CD4-positive, alpha-beta memory T cell (primary cell): ENCODE results near the gene RRP7A. TPM values are rescaled to one million over a fixed set of nuclear protein-coding genes. Genes with fewer than 3 reads are reported as not detected.
"Not testable (repeated sequence)": the region's sequence is repeated elsewhere in the genome, so short reads cannot be mapped to it uniquely, and the experiment has no call there.

ENCODE experiments used
- CTCF ChIA-PET: fragments of 350-600 bp; sonication (Branson Sonifier 250); formaldehyde crosslinking; loops from one replicate; lab custom pipeline; 2021; ENCODE audit warnings: inconsistent platforms; ENCODE audit not compliant: partially characterized antibody; lab: Charles Lee
- POLR2A ChIA-PET: fragments of 350-600 bp; sonication (Branson Sonifier 250); formaldehyde crosslinking; loops from one replicate; lab custom pipeline; 2021; ENCODE audit not compliant: partially characterized antibody; lab: Charles Lee
- DNase-seq, 5 donors: peaks; one replicate each; pipeline versions ENCODE4 v3.0.0 to v3.0.0-alpha.2; 2020 to 2022; ENCODE audit warnings: mixed read lengths in 1 of 5
- H3K27ac ChIP-seq: one replicate; pipeline ENCODE4 v1.7.0; 2013; ENCODE audit warnings: low read depth, low read length
- H3K27me3 ChIP-seq: 2 replicates; pipeline ENCODE4 v1.7.0; 2013; ENCODE audit warnings: mild to moderate bottlenecking, low read length, moderate library complexity; ENCODE audit not compliant: insufficient read depth
- H3K36me3 ChIP-seq: 2 replicates; pipeline ENCODE4 v1.7.0; 2013; ENCODE audit warnings: mild to moderate bottlenecking, low read length, moderate library complexity; ENCODE audit not compliant: insufficient read depth
- H3K4me1 ChIP-seq: 2 replicates; pipeline ENCODE4 v1.7.0; 2013; ENCODE audit warnings: mild to moderate bottlenecking, low read length, moderate library complexity; ENCODE audit not compliant: insufficient read depth
- H3K4me3 ChIP-seq, 2 donors: one replicate each; pipeline ENCODE4 v1.7.0; 2013; ENCODE audit warnings: low read length in 2 of 2, mild to moderate bottlenecking in 1 of 2
- H3K9me3 ChIP-seq, 2 donors: one replicate each; pipeline ENCODE4 v1.7.0; 2013; ENCODE audit warnings: low read length in 2 of 2, control low read depth in 1 of 2; ENCODE audit not compliant: control insufficient read depth in 1 of 2
- H3K27ac Mint-ChIP-seq, 7 donors: one replicate each; pipeline ENCODE4 v1.8.0; 2020 to 2021; ENCODE audit warnings: mixed read lengths in 7 of 7, mild to moderate bottlenecking in 6 of 7, inconsistent platforms in 3 of 7, moderate library complexity in 3 of 7
- H3K27me3 Mint-ChIP-seq, 2 donors: one replicate each; pipeline ENCODE4 v1.8.0; 2020 to 2021; ENCODE audit warnings: mixed read lengths in 2 of 2
- H3K36me3 Mint-ChIP-seq, 2 donors: one replicate each; pipeline ENCODE4 v1.8.0; 2020 to 2021; ENCODE audit warnings: mixed read lengths in 2 of 2, inconsistent platforms in 1 of 2, mild to moderate bottlenecking in 1 of 2
- H3K4me1 Mint-ChIP-seq, 4 donors: one replicate each; pipeline ENCODE4 v1.8.0; 2020 to 2021; ENCODE audit warnings: mixed read lengths in 4 of 4, mild to moderate bottlenecking in 1 of 4
- H3K4me3 Mint-ChIP-seq, 8 donors: one replicate each; pipeline ENCODE4 v1.8.0; 2020 to 2021; ENCODE audit warnings: mixed read lengths in 8 of 8, mild to moderate bottlenecking in 7 of 8, moderate library complexity in 6 of 8, inconsistent platforms in 3 of 8
- H3K9me3 Mint-ChIP-seq, 8 donors: one replicate each; pipeline ENCODE4 v1.8.0; 2020 to 2021; ENCODE audit warnings: mixed read lengths in 8 of 8, mild to moderate bottlenecking in 5 of 8, inconsistent platforms in 3 of 8, moderate library complexity in 1 of 8
- intact Hi-C: fragments of 100-400 bp; cut with micrococcal nuclease; formaldehyde crosslinking; loops from one replicate; pipeline ENCODE4 v1.15.1; 2023
- polyA plus RNA-seq, 2 donors: library from polyadenylated mRNA; unstranded; fragments of 300-500 nt; fragmentation: Illumina TruSeq; gene quantifications; one replicate each; pipeline ENCODE4 v1.2.3, GENCODE V29; 2021
- total RNA-seq, 2 experiments: library from RNA; stranded (reverse); gene quantifications; one replicate each; pipeline ENCODE4 v1.2.3, GENCODE V29; 2021

Gene RRP7A, protein sequence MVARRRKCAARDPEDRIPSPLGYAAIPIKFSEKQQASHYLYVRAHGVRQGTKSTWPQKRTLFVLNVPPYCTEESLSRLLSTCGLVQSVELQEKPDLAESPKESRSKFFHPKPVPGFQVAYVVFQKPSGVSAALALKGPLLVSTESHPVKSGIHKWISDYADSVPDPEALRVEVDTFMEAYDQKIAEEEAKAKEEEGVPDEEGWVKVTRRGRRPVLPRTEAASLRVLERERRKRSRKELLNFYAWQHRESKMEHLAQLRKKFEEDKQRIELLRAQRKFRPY
- total RNA-seq: 100 to 1,000 TPM in 1 of 2 experiments, 10 to 100 TPM in 1; 98.1 to 104 TPM
- 10 to 100 TPM; 56.9 to 57.6 TPM for polyA plus RNA-seq

DNA sequence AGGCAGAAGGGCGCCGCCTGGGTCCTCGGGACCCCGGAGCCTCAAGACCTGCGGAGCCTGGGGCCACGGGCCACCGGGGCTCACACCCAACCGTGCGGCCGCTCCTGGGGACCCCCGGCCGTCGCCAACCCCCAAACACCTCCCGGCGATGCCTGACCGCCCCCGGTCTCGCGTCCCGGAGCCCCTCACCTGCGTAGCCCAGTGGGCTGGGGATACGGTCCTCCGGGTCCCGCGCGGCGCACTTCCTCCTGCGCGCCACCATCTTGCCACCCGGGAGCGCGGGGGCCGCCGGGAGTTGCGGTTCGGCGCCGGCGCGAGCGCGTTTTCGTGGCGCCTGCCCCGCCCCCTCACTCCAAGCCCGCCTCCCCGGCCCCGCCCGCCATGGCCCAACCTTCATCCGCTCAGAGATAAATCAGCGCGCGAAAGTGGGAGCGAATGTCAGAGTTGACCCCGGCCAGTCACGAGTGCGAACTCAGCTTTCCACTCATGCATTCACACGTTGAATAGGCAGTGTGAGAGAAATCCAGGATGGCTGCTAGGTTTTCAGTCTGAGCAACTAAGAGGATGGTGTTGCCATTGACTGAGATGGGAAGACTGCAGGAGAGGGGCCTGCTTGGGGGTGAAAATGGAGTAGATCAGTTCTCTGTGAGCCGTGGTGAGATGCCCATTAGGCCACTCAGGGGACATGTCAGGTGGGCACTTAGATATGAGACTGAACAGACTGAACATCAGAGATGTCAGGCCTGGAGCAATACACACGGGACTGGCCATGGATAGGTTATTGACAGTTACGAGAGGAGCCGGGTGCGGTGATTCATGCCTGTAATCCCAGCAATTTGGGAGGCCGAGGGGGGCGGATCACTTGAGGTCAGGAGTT lies at the start of gene RRP7A:
Gene RRP7A, minus strand, starts transcription at position 272 of the 877 bp plus-strand sequence. Its CDS starts 10 bp downstream, at position 262.
- no peaks in the 10 kb centered on the region for H3K9me3 ChIP-seq
- POLR2A ChIA-PET: interaction anchor here (1.1 kb wide), 1 partner anchor 95 kb away, joined by 3 read pairs; the partner anchor contains the start of gene POLDIP3

DNA sequence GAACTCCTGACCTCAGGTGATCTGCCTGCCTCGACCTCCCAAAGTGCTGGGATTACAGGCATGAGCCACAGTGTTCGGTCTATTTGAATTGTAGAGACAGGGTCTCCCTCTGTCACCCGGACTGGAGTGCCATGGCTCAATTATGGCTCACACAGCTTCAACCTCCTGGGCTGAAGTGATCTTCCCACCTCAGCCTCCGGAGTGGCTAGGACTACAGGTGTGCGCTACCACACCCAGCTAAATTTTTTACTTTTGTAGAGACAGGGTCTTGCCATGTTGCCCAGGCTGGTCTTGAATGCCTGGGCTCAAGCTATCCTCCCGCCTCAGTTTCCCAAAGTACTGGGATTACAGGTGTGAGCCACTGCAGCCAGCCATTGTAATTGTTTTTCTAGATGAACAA lies 48.4 kb upstream of the RRP7A start:
- CTCF ChIA-PET, H3K36me3 ChIP-seq: not testable (repeated sequence)
- POLR2A ChIA-PET: interaction anchor here (1.8 kb wide), 1 partner anchor 14 kb away, joined by 8 read pairs; no protein-coding TSS in a partner anchor

More for the DNA sequence above, at the start of gene RRP7A:
- H3K27ac Mint-ChIP-seq: peak within 1 kb of the TSS; percentile 93 to 99 (median 98)
- peaks cover 0 to 10% of the 10 kb centered on the region in 2 donors for H3K36me3 Mint-ChIP-seq
- Histone ChIP-seq H3K36me3 (peaks cover 11% of the 10 kb centered on the region), H3K27me3 (no peaks in the 10 kb centered on the region), H3K27ac (peak within 1 kb of the TSS; percentile 78), H3K4me1 (peaks cover 11% of the 10 kb centered on the region), H3K4me3 (peak within 1 kb of the TSS; percentile 61 to 79)
- intact Hi-C loops: no loop called here
- peak; percentile 79 to 88 (median 81) for DNase-seq
- CTCF ChIA-PET: no interaction called here
- peak within 1 kb of the TSS; percentile 95 to 99 (median 97) for H3K4me3 Mint-ChIP-seq
- H3K9me3 Mint-ChIP-seq: no peaks in the 10 kb centered on the region
- H3K27me3 Mint-ChIP-seq: no peaks in the 10 kb centered on the region
- H3K4me1 Mint-ChIP-seq: peaks cover 7 to 21% (median 14%) of the 10 kb centered on the region in 4 donors

DNA sequence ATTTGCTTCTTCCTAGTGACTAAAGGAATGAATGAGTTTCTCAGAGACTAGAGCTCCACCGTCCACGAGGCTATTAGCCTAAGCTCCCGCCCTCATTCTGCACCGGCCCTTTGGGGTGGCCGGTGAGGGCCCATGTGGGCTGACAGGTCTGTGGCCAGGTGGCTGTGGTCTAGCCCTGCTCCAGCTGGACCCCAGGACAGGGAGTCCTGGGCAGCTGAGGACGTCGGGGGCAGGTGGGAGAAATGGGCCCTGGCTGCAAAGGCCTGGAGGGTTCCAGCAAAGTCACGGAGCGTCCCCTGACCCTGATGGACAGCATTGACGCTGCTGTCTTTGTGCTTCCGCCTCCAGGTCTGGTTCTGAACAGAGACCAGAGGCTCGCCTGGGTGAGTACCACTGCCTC lies 46.4 kb upstream of the RRP7A start:
- no peaks in the 10 kb centered on the region for H3K27me3 Mint-ChIP-seq
- H3K9me3 Mint-ChIP-seq: peaks cover 0 to 2% (median 0%) of the 10 kb centered on the region in 8 donors
- Histone ChIP-seq H3K27ac (no peak overlapping the region), H3K27me3 (no peaks in the 10 kb centered on the region), H3K4me1 (no peaks in the 10 kb centered on the region), H3K36me3 (no peaks in the 10 kb centered on the region), H3K9me3 (no peaks in the 10 kb centered on the region), H3K4me3 (no peak overlapping the region)
- H3K36me3 Mint-ChIP-seq: peaks cover 5 to 10% of the 10 kb centered on the region in 2 donors
- no peak for DNase-seq
- no peak overlapping the region for H3K4me3 Mint-ChIP-seq
- H3K4me1 Mint-ChIP-seq: peaks cover 0 to 2% (median 0%) of the 10 kb centered on the region in 4 donors
- ChIA-PET CTCF (no interaction called here), POLR2A (no interaction called here)
- no peak overlapping the region for H3K27ac Mint-ChIP-seq
- intact Hi-C loops: no loop called here

More for the DNA sequence above, 48.4 kb upstream of the RRP7A start:
- H3K27me3 Mint-ChIP-seq, H3K27ac Mint-ChIP-seq, H3K4me3 ChIP-seq, H3K27ac ChIP-seq, intact Hi-C loops, H3K27me3 ChIP-seq, H3K9me3 ChIP-seq, DNase-seq, H3K4me1 Mint-ChIP-seq, H3K4me3 Mint-ChIP-seq, H3K4me1 ChIP-seq, H3K9me3 Mint-ChIP-seq: not testable (repeated sequence)
- peaks cover 10 to 21% of the 10 kb centered on the region in 2 donors for H3K36me3 Mint-ChIP-seq

DNA sequence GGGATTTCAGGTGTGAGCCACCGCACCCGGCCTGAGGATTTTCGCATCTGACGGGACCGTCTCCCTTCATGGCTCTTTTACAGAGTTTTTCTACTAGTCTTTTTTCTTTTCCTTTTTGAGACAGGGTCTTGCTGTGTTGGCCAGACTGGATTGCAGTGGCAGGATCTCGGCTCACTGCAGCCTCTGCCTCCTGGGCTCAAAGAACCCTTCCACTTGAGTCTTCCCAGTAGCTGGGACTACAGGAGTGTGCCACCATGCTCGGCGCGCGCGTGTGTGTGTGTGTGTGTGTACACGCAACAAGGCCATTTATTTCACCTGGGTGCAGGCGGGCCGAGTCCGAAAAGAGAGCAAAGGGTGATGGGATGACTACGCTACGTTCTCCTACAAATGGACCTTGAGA lies 45.1 kb upstream of the RRP7A start:
- Histone ChIP-seq H3K27ac (no peak overlapping the region), H3K4me3 (no peak overlapping the region), H3K4me1 (no peaks in the 10 kb centered on the region), H3K9me3 (no peaks in the 10 kb centered on the region), H3K36me3 (no peaks in the 10 kb centered on the region), H3K27me3 (no peaks in the 10 kb centered on the region)
- peaks cover 0 to 3% (median 0%) of the 10 kb centered on the region in 8 donors for H3K9me3 Mint-ChIP-seq
- H3K27me3 Mint-ChIP-seq: no peaks in the 10 kb centered on the region
- ChIA-PET POLR2A (no interaction called here), CTCF (no interaction called here)
- peaks cover 2 to 3% of the 10 kb centered on the region in 2 donors for H3K36me3 Mint-ChIP-seq
- DNase-seq: no peak
- no peak overlapping the region for H3K27ac Mint-ChIP-seq
- peaks cover 0 to 3% (median 0%) of the 10 kb centered on the region in 4 donors for H3K4me1 Mint-ChIP-seq
- H3K4me3 Mint-ChIP-seq: no peak overlapping the region
- intact Hi-C loops: no loop called here

DNA sequence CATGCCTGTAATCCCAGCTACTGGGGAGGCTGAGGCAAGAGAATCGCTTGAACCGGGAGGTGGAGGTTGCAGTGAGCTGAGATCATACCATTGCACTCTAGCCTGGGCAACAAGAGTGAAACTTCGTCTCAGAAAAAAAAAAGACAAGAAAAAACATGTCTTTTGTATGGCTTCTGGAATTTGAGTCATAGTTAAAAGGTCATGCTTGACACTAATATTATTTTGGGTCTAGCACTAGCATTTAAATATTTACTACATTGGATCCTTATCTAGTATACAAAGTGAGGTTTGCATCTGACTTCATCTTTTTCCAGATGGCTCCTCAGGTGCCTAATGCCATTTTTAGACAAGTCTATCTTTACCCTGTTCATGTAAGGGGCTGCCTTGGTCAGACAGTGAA lies 44.3 kb upstream of the RRP7A start:
- H3K4me3 ChIP-seq, H3K4me3 Mint-ChIP-seq, DNase-seq, H3K36me3 Mint-ChIP-seq, H3K27ac ChIP-seq, H3K36me3 ChIP-seq, CTCF ChIA-PET, intact Hi-C loops, H3K4me1 ChIP-seq, H3K9me3 ChIP-seq, H3K4me1 Mint-ChIP-seq, H3K27me3 Mint-ChIP-seq, H3K27me3 ChIP-seq, POLR2A ChIA-PET, H3K27ac Mint-ChIP-seq, H3K9me3 Mint-ChIP-seq: not testable (repeated sequence)

DNA sequence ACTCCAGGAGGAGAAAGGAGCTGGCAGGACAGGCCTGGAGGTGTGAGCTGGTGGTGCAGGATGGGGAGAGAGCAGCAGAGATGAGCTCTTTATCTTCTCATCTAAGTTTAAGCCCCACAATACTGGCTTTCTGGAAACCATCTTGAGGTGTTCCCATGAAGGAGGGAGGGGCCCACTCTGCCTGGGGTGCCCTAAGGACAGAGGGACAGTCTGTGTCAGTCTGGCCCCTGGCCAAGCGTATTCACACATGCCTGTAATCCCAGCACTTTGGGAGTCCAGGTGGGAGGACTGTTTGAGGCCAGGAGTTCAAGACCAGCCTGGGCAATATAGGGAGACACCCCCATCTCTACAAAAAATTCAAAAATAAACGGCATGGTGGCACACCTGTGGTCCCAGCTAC lies 43.1 kb upstream of the RRP7A start:
- Histone ChIP-seq H3K27me3 (no peaks in the 10 kb centered on the region), H3K36me3 (no peaks in the 10 kb centered on the region), H3K4me1 (no peaks in the 10 kb centered on the region), H3K4me3 (no peak overlapping the region), H3K9me3 (no peaks in the 10 kb centered on the region), H3K27ac (no peak overlapping the region)
- POLR2A ChIA-PET: interaction anchor here (1.0 kb wide), 1 partner anchor 9 kb away, joined by 3 read pairs; the partner anchor contains the start of gene SERHL2
- H3K27ac Mint-ChIP-seq: peak overlapping the region in 1 of 7 donors; percentile 53
- H3K4me3 Mint-ChIP-seq: no peak overlapping the region
- H3K4me1 Mint-ChIP-seq: peaks cover 0 to 3% (median 0%) of the 10 kb centered on the region in 4 donors
- DNase-seq: no peak
- intact Hi-C loops: no loop called here
- H3K36me3 Mint-ChIP-seq: no peaks in the 10 kb centered on the region
- no peaks in the 10 kb centered on the region for H3K27me3 Mint-ChIP-seq
- CTCF ChIA-PET: no interaction called here
- peaks cover 0 to 3% (median 0%) of the 10 kb centered on the region in 8 donors for H3K9me3 Mint-ChIP-seq

DNA sequence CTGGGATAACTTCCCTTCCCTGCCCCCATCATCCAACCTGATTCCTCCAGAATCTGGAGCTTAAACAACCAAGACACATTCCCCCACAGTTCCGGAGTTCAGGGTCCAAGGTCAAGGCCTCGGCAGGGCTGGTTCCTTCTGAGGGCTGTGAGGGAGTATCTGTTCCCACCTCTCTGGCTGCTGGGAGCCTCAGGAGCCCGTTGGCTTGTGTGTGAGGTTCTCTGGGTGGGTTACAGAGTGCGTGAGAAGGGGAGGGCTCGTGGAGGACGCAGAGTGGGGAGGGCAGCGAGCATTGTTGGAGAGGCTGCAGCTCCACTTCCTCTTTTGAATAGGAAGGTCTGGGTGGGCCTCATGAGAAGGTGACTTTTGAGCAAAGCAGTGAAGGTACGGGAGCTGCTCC lies 42.7 kb upstream of the RRP7A start:
- H3K9me3 ChIP-seq: no peaks in the 10 kb centered on the region
- ChIA-PET CTCF (no interaction called here), POLR2A (interaction anchor here (1.0 kb wide), 1 partner anchor 8 kb away, joined by 3 read pairs; the partner anchor contains the start of gene SERHL2)
- no peak overlapping the region for H3K4me3 Mint-ChIP-seq
- peaks cover 0 to 3% (median 0%) of the 10 kb centered on the region in 4 donors for H3K4me1 Mint-ChIP-seq
- H3K36me3 ChIP-seq: no peaks in the 10 kb centered on the region
- H3K27ac Mint-ChIP-seq: peak overlapping the region in 1 of 7 donors; percentile 53
- no peak overlapping the region for H3K27ac ChIP-seq
- H3K4me3 ChIP-seq: no peak overlapping the region
- peaks cover 0 to 3% (median 0%) of the 10 kb centered on the region in 8 donors for H3K9me3 Mint-ChIP-seq
- no peaks in the 10 kb centered on the region for H3K36me3 Mint-ChIP-seq
- intact Hi-C loops: no loop called here
- DNase-seq: no peak
- no peaks in the 10 kb centered on the region for H3K4me1 ChIP-seq
- H3K27me3 ChIP-seq: no peaks in the 10 kb centered on the region
- no peaks in the 10 kb centered on the region for H3K27me3 Mint-ChIP-seq
